Hematopoietic multipotent progenitor cell treated with erythropoietin and hydrocortisone succinate and interleukin-3 and kit ligand, for 6 days (in vitro differentiated cells): Measurements from ENCODE around the gene LDLR.
A peak's percentile ranks its signal among the peaks of the same experiment; 100 is the strongest.

ENCODE experiments used
- DNase-seq: peaks from one replicate; pipeline ENCODE4 v3.0.0-alpha.2; 2015

Gene LDLR

DNA sequence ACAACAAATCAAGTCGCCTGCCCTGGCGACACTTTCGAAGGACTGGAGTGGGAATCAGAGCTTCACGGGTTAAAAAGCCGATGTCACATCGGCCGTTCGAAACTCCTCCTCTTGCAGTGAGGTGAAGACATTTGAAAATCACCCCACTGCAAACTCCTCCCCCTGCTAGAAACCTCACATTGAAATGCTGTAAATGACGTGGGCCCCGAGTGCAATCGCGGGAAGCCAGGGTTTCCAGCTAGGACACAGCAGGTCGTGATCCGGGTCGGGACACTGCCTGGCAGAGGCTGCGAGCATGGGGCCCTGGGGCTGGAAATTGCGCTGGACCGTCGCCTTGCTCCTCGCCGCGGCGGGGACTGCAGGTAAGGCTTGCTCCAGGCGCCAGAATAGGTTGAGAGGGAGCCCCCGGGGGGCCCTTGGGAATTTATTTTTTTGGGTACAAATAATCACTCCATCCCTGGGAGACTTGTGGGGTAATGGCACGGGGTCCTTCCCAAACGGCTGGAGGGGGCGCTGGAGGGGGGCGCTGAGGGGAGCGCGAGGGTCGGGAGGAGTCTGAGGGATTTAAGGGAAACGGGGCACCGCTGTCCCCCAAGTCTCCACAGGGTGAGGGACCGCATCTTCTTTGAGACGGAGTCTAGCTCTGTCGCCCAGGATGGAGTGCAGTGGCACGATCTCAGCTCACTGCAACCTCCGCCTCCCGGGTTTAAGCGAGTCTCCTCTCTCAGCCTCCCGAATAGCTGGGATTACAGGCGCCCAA, at the start of gene LDLR:
Gene LDLR, plus strand, starts transcription at position 210 of the 760 bp plus-strand sequence. Its CDS starts 86 bp downstream, at position 296.
- peak; percentile 99 for DNase-seq

DNA sequence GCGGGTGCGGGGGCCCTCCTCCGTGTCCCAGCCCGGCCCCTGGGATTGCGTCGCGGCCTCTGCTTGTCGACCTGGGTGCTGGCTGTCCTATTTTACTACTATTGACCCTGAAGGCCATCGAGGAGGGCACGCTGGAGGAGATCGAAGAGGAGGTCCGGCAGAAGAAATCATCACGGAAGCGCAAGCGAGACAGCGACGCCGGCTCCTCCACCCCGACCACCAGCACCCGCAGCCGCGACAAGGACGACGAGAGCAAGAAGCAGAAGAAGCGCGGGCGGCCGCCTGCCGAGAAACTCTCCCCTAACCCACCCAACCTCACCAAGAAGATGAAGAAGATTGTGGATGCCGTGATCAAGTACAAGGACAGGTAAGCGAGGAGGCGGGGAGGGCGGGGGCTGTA, 48.1 kb upstream of the LDLR start:
- no peak for DNase-seq

DNA sequence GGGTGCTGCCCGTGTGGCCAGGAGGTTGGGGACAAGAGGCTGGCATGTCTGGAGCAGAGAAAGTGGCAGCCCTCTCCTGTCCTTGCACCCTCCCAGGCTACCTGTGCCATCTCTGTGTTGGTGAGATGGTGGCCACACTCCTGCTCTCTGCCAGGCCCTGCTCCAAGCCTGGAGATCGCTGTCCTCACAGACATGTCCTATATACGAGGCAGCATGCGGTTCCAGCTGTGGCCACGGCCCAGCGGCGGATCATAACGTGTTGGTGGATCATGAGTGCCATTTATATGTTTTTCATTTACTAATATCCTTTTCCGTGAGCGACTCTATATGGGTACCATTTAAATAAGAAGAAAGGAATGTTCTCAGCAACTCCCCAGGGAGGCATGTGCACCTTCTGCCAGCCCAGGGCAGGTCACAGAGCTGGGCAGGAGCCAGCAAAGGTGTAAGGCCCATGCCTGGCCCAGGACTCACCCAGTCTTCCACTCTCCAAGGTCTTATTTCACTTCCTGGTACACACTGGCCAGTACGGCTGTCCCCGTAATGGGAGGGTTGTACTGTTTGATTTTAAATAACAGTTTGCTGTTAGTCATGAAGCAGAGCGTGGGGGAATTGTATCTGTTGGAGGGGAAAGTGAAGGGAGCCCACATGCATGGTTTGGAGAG, 47.2 kb upstream of the LDLR start:
- no peak for DNase-seq

DNA sequence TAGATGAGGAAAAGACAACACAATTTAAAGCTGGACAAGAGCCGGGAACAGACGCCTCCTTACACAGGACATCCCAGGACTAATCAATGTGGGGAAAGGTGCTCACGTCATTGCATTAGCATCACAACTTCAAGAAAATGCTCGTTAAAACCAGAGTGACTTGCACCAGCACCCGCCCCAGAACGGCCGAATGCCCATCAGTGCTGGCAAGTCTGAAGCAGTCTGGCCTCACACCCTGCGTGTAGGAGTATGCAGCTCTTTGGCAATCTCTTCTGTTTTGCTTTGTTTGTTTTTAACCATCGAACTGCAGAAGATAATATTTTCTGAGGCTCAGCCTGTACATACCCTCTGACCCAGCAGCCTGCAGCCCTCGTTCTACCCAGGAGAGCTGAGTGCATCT, 44.8 kb upstream of the LDLR start:
- no peak for DNase-seq

DNA sequence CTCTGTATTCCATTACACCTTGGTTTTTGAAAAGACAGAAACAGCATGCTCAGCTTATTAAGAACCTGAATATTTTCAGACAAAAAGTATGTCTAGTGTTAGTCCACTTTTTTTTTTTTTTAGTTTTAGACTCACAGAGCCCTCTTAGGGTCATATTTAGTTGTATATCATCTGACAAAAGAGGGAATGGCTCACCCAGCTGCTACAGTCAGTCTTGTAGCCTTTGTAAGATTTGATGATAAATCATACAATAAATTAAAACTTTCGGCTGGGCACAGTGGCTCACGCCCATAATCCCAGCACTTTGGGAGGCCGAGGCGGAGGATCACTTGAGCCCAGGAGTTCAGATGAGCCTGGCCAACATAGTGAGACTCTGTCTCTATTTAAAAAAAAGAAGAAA, 43.7 kb upstream of the LDLR start:
- DNase-seq, result no peak

DNA sequence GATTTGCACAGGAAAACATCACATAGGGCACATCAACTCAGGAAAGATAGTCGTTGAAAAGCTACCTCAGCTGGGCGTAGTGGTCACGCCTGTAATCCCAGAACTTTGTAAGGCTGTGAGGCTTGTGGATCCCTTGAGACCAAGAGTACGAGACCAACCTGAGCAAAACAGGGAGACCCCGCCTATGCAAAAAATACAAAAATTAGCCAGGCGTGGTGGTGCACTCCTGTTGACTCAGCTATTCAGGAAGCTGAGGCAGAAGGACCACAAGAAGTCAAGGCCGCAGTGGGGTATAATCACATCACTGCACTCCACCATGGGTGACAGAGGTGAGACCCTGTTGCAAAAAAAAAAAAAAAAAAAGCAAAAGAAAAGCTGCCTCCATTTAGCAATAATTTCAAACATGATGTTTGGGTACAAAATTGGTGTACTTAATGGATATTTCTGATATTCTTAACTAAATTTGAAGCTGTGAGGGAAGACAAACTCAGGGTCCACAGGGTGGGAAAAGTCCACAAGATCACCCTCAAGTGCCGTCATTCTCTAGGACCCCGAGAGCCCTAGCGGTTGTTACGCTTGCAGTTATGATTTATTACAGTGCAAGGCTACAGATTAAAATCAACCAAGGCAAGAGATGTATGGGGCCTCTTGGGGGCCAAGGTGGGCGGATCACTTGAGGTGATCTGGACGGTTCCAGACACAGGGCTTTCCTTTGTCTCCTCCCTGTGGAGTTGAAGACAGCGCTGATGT, 42.5 kb upstream of the LDLR start:
- DNase-seq, result no peak

DNA sequence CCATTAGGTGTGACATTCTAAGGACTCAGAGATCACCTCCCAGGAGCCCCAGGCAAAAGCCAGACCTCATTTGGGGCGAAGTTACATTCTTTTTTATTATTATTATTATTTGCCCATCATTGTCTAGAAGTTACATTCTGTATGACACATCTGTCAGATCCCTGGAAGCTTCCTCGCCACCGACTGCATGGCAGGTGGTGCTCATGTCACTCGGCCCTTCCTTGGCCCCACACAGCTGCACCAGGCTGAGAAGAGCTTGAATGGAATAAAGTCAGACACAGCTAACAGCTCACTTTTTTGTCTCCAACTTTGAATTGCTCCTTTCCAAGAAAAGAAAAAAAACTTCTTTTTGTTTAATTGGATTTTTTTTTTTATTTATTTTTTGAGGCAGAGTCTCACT, 41.4 kb upstream of the LDLR start:
- DNase-seq, result no peak

DNA sequence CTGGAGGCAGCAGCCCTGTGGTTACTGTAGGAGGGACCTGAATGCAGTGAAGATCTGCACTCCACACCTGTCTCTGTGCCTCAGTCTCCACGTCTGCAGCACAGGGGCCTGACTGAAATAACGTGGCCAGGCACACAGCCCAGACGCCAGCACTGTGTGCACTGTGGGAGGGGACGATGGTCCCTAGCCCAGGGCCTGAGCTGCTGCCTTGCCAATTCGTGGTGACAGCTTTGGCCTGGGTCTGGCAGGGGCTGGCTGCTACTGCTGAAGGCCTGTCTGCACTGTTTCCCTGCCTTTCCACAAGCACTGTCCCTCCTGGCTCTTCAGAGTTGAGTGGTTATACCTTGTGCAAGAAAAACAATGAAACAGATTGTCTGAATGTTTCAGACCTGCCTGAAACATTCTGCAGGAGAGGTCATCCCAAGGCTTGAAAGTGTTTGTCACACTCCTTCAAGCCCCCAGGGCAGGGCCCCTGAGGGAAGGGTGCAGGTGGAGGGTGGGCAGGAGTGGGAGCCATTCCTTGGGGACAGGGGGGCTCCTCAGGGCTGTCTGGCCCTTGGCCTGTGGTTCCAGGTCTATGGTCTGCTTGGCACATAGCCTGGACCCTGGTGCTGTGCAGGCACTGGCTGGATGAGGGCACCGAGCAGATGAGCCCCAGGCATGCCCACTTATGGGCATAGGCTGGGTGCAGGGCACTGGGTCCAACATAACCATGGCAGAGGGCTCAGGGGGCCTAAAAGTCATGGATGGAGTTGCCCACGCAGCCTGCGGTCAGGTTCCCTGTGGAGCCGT, 38.7 kb upstream of the LDLR start:
- DNase-seq, result no peak

DNA sequence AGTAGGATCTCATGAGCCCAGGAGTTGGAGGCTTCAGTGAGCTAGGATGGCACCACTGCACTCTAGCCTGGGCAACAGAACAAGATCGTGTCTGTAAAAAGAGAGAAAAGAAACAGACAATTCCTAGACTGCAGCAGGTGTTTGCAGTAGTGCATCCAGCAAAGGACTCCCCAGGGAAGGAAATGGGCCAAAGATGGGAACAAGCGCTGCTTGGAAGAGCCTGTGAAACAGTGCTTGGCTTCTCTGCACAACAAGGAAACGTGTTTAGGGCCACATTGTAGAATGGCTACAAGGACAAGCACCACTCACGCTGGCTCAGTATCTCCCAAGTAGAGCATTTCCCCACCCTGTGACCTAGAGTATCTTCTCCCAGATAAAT, 35.5 kb upstream of the LDLR start:
- DNase-seq, result no peak

DNA sequence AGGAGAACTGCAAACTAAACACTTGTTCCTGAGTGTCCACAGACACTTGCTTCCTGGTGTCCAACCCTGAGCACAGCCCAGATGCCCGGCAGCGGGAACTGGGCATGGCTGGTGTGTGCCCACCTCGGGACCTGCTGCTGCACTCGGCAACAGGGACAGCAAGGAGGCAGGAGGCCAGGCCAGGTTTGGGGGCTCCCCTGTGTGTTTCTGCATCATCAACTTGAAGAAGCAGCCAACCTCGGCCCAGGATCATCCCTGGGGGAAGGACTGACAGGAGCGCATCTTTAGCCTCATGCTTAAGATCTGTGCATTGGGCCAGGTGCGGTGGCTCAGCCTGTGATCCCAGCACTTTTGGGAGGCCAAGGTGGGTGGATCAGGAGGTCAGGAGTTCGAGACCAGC, 35.1 kb upstream of the LDLR start:
- no peak for DNase-seq

DNA sequence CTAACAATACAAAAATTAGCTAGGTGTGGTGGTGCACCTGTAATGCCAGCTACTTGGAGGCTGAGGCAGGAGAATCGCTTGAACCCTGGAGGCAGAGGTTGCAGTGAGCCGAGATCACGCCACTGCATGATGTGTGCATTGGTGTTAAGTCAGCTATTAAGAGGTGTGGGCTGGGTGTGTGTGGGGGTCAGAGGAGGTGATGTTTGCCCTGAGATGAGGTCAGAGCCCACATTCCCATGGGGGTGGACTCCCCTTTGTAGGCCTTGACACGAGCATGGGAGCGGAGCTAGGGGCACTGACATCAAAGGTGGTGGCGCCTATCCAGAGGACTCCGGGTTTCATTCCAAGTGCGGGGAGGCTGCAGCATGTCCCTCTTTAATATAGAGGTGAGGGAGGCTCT, 34.6 kb upstream of the LDLR start:
- no peak for DNase-seq

DNA sequence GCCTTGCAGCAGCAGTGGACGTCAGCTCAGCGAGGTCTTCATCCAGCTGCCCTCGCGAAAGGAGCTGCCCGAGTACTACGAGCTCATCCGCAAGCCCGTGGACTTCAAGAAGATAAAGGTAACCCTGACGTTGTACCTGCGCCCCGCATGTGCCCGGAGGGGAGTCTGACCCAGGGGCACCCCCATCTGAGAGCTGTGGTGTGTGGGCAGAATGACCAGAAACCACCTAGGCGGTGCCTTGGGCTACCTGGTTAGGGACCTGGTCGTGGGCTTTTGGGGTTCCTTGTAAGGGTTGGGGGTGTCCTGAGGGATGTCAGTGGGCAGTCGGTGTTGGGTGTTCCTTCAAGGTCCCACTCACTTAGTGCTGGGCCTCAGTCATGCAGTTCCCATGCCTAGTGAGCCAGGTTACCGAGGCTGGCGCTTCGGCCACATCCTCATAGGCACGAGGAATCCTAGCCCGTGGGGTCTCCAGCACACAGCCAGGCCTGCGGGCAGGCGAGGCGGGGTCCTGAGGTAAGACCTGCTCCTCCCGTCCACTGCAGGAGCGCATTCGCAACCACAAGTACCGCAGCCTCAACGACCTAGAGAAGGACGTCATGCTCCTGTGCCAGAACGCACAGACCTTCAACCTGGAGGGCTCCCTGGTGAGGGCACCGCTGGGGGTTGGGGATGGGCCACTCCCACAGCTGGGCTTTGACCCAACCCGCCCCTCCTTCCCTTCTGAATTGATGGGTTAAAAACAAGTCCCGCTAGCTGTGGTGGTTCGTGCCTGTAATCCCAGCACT, 30.8 kb upstream of the LDLR start:
- no peak for DNase-seq

DNA sequence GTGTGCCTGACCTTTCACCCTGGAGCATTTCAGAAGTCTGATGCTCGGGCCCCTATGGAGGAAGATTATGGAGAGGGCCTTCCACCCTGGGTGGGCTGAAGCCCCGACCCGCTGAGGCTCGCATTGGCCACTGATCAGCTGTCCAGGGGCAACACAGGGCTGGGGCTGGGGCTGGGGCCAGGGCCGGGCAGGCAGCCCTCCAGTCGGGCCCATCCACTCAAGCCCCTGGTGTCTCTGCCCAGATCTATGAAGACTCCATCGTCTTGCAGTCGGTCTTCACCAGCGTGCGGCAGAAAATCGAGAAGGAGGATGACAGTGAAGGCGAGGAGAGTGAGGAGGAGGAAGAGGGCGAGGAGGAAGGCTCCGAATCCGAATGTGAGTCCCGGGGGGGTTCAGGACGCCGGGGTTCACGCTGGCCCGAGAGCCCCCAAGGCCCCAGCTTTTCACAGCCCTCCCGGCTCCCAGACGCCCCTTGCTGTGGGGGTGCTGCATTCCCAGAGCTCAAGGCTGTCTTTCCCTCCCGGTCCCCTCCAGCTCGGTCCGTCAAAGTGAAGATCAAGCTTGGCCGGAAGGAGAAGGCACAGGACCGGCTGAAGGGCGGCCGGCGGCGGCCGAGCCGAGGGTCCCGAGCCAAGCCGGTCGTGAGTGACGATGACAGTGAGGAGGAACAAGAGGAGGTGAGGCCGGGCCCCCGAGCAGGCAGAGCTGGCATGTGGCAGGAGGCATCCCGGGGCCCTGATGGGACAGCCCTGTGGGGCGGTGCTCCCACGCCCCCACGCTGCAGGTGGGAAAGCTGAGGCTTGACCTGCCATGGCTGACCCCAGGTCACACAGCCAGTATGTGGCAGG, 29.5 kb upstream of the LDLR start:
- no peak for DNase-seq

DNA sequence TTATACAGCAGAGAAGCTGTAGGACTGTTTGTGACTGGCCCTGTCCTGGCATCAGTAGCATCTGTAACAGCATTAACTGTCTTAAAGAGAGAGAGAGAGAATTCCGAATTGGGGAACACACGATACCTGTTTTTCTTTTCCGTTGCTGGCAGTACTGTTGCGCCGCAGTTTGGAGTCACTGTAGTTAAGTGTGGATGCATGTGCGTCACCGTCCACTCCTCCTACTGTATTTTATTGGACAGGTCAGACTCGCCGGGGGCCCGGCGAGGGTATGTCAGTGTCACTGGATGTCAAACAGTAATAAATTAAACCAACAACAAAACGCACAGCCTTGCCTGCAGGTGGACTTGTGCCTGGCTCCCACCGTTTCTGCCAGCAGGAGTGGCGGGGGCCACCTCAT, 27.3 kb upstream of the LDLR start:
- DNase-seq, result no peak

DNA sequence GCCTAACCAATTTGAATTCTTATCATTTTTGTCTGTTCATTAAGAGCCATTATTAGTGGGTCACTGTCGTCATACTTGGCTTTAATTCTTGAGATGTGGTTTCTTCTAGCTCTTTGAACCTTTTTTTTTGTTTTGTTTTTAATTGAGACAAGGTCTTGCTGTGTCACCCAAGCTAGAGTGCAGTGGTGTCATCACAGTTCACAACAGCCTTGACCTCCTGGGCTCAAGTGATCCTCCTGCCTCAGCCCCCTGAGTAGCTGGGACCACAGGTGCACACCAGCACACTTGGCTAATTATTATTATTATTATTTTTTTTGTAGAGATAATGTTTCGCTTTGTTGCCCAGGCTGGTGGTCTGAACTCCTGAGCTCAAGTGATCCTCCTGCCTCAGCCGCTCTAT, 25.8 kb upstream of the LDLR start:
- DNase-seq, result no peak

DNA sequence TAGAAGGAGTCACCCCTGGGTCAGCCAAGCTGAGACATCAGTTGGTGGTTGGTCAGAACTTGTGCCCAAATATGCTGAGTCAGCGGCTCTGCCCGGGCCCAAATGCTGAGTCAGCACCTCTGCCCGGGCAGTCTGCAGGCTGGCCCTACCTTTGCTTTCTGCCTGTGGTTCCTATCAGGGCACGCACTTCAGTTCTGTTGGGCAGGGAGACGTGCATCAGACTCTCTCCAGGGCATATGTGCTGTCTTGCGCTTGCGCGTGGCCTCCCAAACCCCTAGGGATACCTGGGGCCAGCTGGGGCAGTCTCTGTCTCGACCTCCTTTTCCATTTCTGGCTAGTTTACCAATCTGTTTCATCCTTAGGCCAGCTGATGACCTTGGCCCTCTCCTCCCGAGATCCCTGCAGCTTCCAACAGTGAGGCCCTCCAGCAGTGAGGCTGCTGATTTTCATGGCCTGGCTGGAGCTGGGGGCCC, 24.4 kb upstream of the LDLR start:
- peak; percentile 65 for DNase-seq

DNA sequence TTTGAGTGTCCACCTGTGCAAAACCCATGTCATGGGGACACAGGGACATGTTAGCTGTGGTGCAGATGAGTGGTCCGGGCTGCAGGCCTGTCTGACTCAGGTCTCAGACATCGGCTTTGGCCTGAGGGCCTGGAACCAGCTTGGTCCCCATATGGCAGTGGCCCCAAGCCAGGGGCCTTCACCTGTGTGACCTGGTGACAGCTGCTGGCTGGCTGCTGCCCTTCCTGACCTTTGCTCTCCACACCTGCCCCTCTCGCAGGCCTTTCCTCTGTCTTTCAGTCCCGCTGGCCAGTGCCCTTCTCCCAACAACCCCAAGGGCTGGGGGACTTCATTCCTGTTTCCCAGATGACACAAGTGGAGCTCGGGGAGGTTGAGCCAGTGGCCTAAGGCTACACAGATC, 22.9 kb upstream of the LDLR start:
- no peak for DNase-seq

DNA sequence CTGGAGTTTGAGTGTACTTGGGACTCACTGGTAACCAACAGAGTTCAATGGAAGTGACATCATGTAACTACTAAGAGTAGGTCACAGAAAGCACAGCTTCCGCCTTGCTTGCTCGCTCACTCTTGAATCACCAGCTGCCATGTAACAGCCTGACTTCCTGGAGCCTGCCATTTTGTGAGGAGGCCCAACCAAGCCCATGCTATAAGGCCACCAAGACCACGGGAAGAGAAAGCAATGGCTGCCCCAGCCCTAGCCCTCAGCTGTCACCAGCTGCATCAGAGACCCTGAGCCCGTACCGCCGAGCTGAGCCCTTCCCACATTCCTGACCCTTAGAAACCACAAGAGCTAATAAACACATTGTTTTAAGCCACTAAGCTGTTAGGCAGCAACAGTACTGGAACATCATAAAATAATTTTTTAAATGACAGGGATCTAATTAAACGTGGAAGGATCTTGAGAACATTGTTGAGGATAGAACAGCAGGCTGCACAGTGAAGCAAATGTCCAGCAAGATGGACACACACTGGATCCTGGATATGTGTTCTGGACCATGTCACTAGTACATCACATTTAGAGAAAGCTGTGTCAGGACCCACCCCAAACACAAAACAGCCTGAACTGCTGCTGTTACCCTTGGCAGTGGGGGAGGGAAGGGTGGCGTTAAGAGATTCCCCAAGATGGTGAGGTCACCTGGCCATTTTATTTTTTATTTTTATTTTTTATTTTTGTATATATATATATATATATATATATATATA, 21.7 kb upstream of the LDLR start:
- DNase-seq, result no peak

DNA sequence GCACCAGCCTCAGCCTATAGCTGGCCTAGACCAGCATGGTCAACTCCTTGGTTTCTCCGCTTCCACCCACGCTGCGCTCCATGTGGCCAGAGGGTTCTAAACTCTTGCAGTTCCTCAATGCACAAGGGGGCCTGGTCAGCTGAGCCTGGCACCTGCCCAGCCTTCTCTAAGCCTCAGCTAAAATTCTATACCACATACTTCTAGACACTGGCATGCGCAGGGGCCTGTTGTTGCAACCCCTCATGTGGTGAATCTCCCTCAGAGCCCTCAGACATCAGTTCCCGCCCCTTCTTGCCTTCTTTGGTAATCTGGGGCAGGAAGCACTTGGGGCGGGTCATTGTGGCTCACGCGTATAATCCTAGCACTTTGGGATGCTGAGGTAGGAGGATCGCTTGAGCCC, 19.7 kb upstream of the LDLR start:
- DNase-seq, result peak; percentile 47

DNA sequence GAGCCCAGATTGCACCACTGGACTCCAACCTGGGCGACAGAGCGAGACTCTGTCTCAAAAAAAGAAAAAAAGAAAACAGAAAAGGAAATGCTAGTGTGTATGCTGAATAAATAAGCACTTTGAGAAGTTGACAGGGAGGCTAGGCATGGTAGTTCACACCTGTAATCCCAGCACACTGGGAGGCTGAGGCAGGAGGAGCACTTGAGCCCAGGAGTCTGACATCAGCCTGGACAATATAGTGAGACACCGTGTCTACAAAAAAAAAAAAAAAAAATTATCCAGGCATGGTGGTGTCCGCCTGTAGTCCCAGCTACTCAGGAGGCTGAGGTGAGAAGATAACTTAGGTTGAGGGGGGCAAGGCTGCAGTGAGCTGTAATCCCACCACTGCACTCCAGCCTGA, 19.1 kb upstream of the LDLR start:
- DNase-seq, result no peak

DNA sequence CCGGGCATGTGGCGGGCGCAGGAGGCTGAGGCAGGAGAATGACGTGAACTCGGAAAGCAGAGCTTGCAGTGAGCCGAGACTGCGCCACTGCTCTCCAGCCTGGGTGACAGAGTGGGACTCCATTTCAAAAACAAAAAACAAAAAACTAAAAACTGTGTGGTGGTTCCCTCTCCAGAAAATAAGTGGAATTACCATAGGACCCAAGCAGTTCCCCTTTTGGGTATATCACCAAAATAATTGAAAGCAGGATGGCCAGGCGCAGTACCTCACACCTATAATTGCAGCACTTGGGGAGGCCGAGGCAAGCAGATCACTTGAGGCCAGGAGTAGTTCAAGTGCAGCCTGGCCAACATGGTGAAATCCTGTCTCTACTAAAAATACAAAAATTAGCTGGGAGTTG, 15.7 kb upstream of the LDLR start:
- DNase-seq, result no peak
